ENCODE results near the gene TRABD. TPM values are rescaled to one million over a fixed set of nuclear protein-coding genes. Genes with fewer than 3 reads are reported as not detected.

TRABD gene
- polyA plus RNA-seq, 1 of the 3 experiments (the other 2 are of a cell fraction), result 50.6 TPM

DNA sequence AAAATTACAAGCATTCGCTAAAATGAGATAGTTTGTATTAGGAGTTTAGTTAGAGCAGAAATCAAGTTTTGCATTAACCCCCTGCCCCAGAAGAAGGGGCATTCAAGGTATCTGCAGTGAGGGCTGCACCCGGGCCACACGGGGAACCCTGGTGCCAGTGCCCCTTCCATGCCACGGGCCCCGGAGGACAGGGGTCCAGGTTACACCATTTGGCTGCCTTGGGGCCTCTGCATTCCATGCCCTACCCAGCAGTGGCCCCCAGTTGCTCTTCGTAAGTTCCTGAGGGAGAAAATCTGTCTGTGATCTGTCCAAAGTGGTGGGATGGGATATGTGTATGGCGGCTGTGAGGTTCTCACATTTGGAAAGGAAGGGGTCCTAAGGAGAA is 32.0 kb upstream of the TRABD start:
- no peaks in the 10 kb centered on the region for H3K9me3 ChIP-seq
- 91% methylated on average over 3 of the region's 7 CpGs for WGBS (ENCODE audit: low lambda C conversion rate)
- H3K27ac ChIP-seq (ENCODE audit: low read depth in 2 of 2, low read length in 1 of 2), result no peak overlapping the region
- H2AFZ ChIP-seq (ENCODE audit: low read depth), result no peak overlapping the region
- H3K36me3 ChIP-seq (replicated peaks in 1 of 2; ENCODE audit: control insufficient read depth in 1 of 2, insufficient read depth in 2 of 2, low read length in 1 of 2), result peaks cover 0 to 5% of the 10 kb centered on the region in 2 experiments
- ChIA-PET CTCF (no interaction called here), POLR2A (interaction anchor here (0.5 to 1.4 kb wide), 2 partner anchors 53 to 222 kb away, joined by 3 to 4 read pairs; no protein-coding TSS in a partner anchor)
- H3K9ac ChIP-seq, result no peak overlapping the region
- no peak overlapping the region for H3K4me2 ChIP-seq
- no peaks in the 10 kb centered on the region for H3K79me2 ChIP-seq (ENCODE audit: insufficient read depth)
- no peaks in the 10 kb centered on the region for H4K20me1 ChIP-seq (ENCODE audit: insufficient read depth)
- no peaks in the 10 kb centered on the region for H3K4me1 ChIP-seq (ENCODE audit: control insufficient read depth in 1 of 2, insufficient read depth in 2 of 2, low read depth in 1 of 2, low read length in 1 of 2)
- TF ChIP-seq RAD21 (IDR thresholded peaks at IDR 0.05; ENCODE audit: low read length) (no peak), CHD2 (IDR thresholded peaks at IDR 0.05; ENCODE audit: low read length, partially characterized antibody) (no peak), TAF1 (IDR thresholded peaks at IDR 0.05; ENCODE audit: borderline replicate concordance, low read depth, low read length) (no peak), EP300 (IDR thresholded peaks at IDR 0.05; ENCODE audit: borderline replicate concordance in 1 of 2, low read depth in 1 of 2, low read length in 1 of 2) (no peak), FOSL2 (IDR thresholded peaks at IDR 0.05; ENCODE audit: borderline replicate concordance, low read depth) (no peak)
- TF ChIP-seq, protein P1, sequence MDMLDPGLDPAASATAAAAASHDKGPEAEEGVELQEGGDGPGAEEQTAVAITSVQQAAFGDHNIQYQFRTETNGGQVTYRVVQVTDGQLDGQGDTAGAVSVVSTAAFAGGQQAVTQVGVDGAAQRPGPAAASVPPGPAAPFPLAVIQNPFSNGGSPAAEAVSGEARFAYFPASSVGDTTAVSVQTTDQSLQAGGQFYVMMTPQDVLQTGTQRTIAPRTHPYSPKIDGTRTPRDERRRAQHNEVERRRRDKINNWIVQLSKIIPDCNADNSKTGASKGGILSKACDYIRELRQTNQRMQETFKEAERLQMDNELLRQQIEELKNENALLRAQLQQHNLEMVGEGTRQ (IDR thresholded peaks at IDR 0.05; ENCODE audit: borderline replicate concordance, low read depth, low read length), result no peak
- H3K4me3 ChIP-seq (ENCODE audit: low read depth in 2 of 2, low read length in 1 of 2), result no peak overlapping the region
- no peaks in the 10 kb centered on the region for H3F3A ChIP-seq (replicated peaks; ENCODE audit: insufficient read depth)
- DNase-seq, result peak; percentile 24
- no peaks in the 10 kb centered on the region for H3K27me3 ChIP-seq (ENCODE audit: insufficient read depth)
- no peaks in the 10 kb centered on the region for H3K9me2 ChIP-seq

DNA sequence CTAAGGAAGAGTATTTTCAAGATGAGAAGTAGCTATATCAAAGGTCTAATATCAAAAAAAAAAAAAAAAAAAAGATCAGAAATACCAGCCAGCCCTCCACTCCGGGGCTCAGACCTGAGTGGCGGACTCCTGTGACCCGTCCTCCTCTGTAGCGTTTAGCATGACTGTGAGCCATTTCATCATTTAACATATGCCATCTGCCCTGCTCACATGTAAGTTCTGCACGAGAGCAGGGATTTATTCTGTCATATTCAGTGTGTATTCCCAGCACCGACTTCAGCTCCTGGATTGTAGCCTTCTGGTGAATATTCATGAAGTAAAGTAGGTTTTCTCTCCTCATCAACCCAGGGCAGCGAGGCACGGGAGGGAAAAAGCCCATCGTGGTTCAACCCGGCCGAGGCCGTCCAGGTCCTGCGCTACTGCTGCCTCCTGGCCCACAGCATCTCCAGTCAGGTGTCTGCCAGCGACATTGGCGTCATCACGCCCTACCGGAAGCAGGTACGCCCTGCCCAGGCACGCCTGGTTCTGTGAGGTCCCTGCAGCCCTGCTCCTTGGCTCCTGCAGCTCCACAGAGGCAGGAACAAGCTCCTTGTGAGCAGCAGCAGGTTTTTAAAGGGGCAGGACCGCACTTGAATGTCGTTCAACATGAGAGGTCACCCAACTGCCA is 27.9 kb upstream of the TRABD start:
- Histone ChIP-seq H3K4me2 (no peak overlapping the region), H3K9me2 (no peaks in the 10 kb centered on the region), H4K20me1 (ENCODE audit: insufficient read depth) (no peaks in the 10 kb centered on the region), H3K79me2 (ENCODE audit: insufficient read depth) (no peaks in the 10 kb centered on the region), H3F3A (replicated peaks; ENCODE audit: insufficient read depth) (no peaks in the 10 kb centered on the region), H3K9ac (no peak overlapping the region), H3K27me3 (ENCODE audit: insufficient read depth) (no peaks in the 10 kb centered on the region), H3K9me3 (no peaks in the 10 kb centered on the region), H3K4me1 (ENCODE audit: control insufficient read depth in 1 of 2, insufficient read depth in 2 of 2, low read depth in 1 of 2, low read length in 1 of 2) (no peaks in the 10 kb centered on the region), H3K36me3 (replicated peaks in 1 of 2; ENCODE audit: control insufficient read depth in 1 of 2, insufficient read depth in 2 of 2, low read length in 1 of 2) (peaks cover 0 to 8% of the 10 kb centered on the region in 2 experiments), H3K4me3 (ENCODE audit: low read depth in 2 of 2, low read length in 1 of 2) (no peak overlapping the region), H2AFZ (ENCODE audit: low read depth) (no peak overlapping the region), H3K27ac (ENCODE audit: low read depth in 2 of 2, low read length in 1 of 2) (no peak overlapping the region)
- DNase-seq, result no peak
- WGBS (ENCODE audit: low lambda C conversion rate), result 86% methylated on average over 16 of the region's 21 CpGs
- ChIA-PET CTCF (interaction anchor here (0.7 to 2.1 kb wide), 3 partner anchors 9 to 56 kb away, joined by 3 to 11 read pairs (median 3); no protein-coding TSS in a partner anchor), POLR2A (no interaction called here)
- TF ChIP-seq ELF1 (IDR thresholded peaks at IDR 0.05) (no peak), YY1 (IDR thresholded peaks at IDR 0.05; ENCODE audit: low read depth) (no peak), RCOR1 (IDR thresholded peaks at IDR 0.05; ENCODE audit: low read length) (no peak), TAF1 (IDR thresholded peaks at IDR 0.05; ENCODE audit: borderline replicate concordance, low read depth, low read length) (no peak), EZH2phosphoT487 (IDR thresholded peaks at IDR 0.05; ENCODE audit: borderline replicate concordance, low read depth) (no peak), FOXM1 (IDR thresholded peaks at IDR 0.05; ENCODE audit: low read depth) (no peak), FOSL2 (IDR thresholded peaks at IDR 0.05; ENCODE audit: borderline replicate concordance, low read depth) (no peak), RFX5 (IDR thresholded peaks at IDR 0.05; ENCODE audit: low read length) (no peak), RXRA (IDR thresholded peaks at IDR 0.05; ENCODE audit: borderline replicate concordance, low read depth) (no peak), SIN3A (IDR thresholded peaks at IDR 0.05; ENCODE audit: borderline replicate concordance, low read depth, low read length) (no peak), GABPA (IDR thresholded peaks at IDR 0.05; ENCODE audit: low read depth) (no peak), NRF1 (IDR thresholded peaks at IDR 0.05; ENCODE audit: low read depth, low read length) (no peak), MXI1 (IDR thresholded peaks at IDR 0.05; ENCODE audit: low read depth, low read length) (no peak), NFIC (IDR thresholded peaks at IDR 0.05; ENCODE audit: borderline replicate concordance) (no peak)
- TF ChIP-seq, protein P2, sequence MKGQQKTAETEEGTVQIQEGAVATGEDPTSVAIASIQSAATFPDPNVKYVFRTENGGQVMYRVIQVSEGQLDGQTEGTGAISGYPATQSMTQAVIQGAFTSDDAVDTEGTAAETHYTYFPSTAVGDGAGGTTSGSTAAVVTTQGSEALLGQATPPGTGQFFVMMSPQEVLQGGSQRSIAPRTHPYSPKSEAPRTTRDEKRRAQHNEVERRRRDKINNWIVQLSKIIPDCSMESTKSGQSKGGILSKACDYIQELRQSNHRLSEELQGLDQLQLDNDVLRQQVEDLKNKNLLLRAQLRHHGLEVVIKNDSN (IDR thresholded peaks at IDR 0.05; ENCODE audit: borderline replicate concordance, low read depth), result no peak
- TF ChIP-seq, protein P1 (IDR thresholded peaks at IDR 0.05; ENCODE audit: borderline replicate concordance, low read depth, low read length), result no peak
- TF ChIP-seq, protein P3, sequence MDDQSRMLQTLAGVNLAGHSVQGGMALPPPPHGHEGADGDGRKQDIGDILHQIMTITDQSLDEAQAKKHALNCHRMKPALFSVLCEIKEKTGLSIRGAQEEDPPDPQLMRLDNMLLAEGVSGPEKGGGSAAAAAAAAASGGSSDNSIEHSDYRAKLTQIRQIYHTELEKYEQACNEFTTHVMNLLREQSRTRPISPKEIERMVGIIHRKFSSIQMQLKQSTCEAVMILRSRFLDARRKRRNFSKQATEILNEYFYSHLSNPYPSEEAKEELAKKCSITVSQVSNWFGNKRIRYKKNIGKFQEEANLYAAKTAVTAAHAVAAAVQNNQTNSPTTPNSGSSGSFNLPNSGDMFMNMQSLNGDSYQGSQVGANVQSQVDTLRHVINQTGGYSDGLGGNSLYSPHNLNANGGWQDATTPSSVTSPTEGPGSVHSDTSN (IDR thresholded peaks at IDR 0.05), result no peak

Data from SK-N-SH (cell line).